Mucosa of descending colon (tissue), 3 donors: ENCODE results near the gene MARCO. TPM values are rescaled to one million over a fixed set of nuclear protein-coding genes. Genes with fewer than 3 reads are reported as not detected.

Source experiments
- ATAC-seq: fragments of 200-7000 bp; cut with Tn5 transposase; one replicate; pipeline ENCODE4 v1.9.1; 2020; ENCODE audit warnings: mild to moderate bottlenecking, moderate library complexity
- DNase-seq, 3 donors: peaks; one replicate each; pipeline ENCODE4 v3.0.0-alpha.2; 2020
- H3K36me3 ChIP-seq: fragments of 200-600 bp; one replicate; pipeline ENCODE4 v1.8.0; 2021; ENCODE audit warnings: low read depth, mild to moderate bottlenecking
- H3K4me1 ChIP-seq: fragments of 200-600 bp; one replicate; pipeline ENCODE4 v1.8.0; 2021; ENCODE audit warnings: low read depth, mild to moderate bottlenecking
- H3K4me3 ChIP-seq: fragments of 200-600 bp; one replicate; pipeline ENCODE4 v1.8.0; 2021; ENCODE audit warnings: mild to moderate bottlenecking
- H3K9me3 ChIP-seq: fragments of 200-600 bp; one replicate; pipeline ENCODE4 v1.8.0; 2021; ENCODE audit warnings: mild to moderate bottlenecking
- CTCF ChIP-seq: fragments of 200-600 bp; IDR thresholded peaks from one replicate; pipeline ENCODE4 v1.8.0; 2022; ENCODE audit warnings: antibody characterized with exemption, mild to moderate bottlenecking
- intact Hi-C, 2 donors: fragments of 100-400 bp; cut with DNase I in 1 of 2; cut with micrococcal nuclease in 1 of 2; formaldehyde crosslinking; loops; one replicate each; pipeline versions ENCODE4 v1.11.0 to v1.11.1; 2022; cut with DNase I, micrococcal nuclease
- total RNA-seq, 3 donors: library from RNA; stranded (reverse); fragmentation: NEBNext Ultra II Directional in 2 of 3; extraction: Animal tissue kit (Norgen Biotek cat#: 25700) in 2 of 3; gene quantifications; one replicate each; pipeline versions ENCODE4 v1.2.1 to v1.2.4, GENCODE V29; 2021 to 2023
- donor health status: DM: no; HTN: no; CAD: no; lungs with moderate emphysema.
- donor health status: DM: no; HTN: no; CAD: no.
- donor health status: DM: no; HTN: yes; CAD: no.

Gene MARCO
- total RNA-seq, 3 donors from 2014 or later = 0.69 to 13.3 (median 10.4) TPM

GRCh38 chr2:118990757-118991545, 49.0 kb downstream of the MARCO start:
- H3K4me3 ChIP-seq = no peak overlapping the region
- H3K4me1 ChIP-seq = no peaks in the 10 kb centered on the region
- ATAC-seq (no peak), DNase-seq (no peak)
- no peak for TF ChIP-seq CTCF
- no peaks in the 10 kb centered on the region for H3K36me3 ChIP-seq
- intact Hi-C loops = no loop called here
- no peaks in the 10 kb centered on the region for H3K9me3 ChIP-seq

- no peak for ATAC-seq
- no peak for TF ChIP-seq CTCF
- no peaks in the 10 kb centered on the region for H3K4me1 ChIP-seq
- no peaks in the 10 kb centered on the region for H3K36me3 ChIP-seq
- H3K4me3 ChIP-seq = no peak overlapping the region
- no peak for DNase-seq
- H3K9me3 ChIP-seq = no peaks in the 10 kb centered on the region
- intact Hi-C loops = no loop called here
These were observed 49.6 kb downstream of the MARCO start for GRCh38 chr2:118991554-118991953.

GRCh38 chr2:118992740-118993391, 50.9 kb downstream of the MARCO start:
- ATAC-seq (no peak), DNase-seq (no peak)
- intact Hi-C loops = no loop called here
- Histone ChIP-seq H3K4me3 (no peak overlapping the region), H3K36me3 (no peaks in the 10 kb centered on the region), H3K4me1 (no peaks in the 10 kb centered on the region), H3K9me3 (no peaks in the 10 kb centered on the region)
- no peak for TF ChIP-seq CTCF

GRCh38 chr2:118993392-118993752, 51.4 kb downstream of the MARCO start:
- Histone ChIP-seq H3K4me1 (no peaks in the 10 kb centered on the region), H3K36me3 (no peaks in the 10 kb centered on the region), H3K9me3 (no peaks in the 10 kb centered on the region), H3K4me3 (no peak overlapping the region)
- intact Hi-C loops = no loop called here
- no peak for DNase-seq
- ATAC-seq = no peak
- TF ChIP-seq CTCF = no peak

- H3K36me3 ChIP-seq = no peaks in the 10 kb centered on the region
- H3K9me3 ChIP-seq = no peaks in the 10 kb centered on the region
- no peak overlapping the region for H3K4me3 ChIP-seq
- ATAC-seq = no peak
- TF ChIP-seq CTCF = no peak
- no peaks in the 10 kb centered on the region for H3K4me1 ChIP-seq
- intact Hi-C loops = no loop called here
- DNase-seq = no peak
These were observed 52.2 kb downstream of the MARCO start for GRCh38 chr2:118994172-118994700.
